SU-DHL-6 (cell line): ENCODE measurements around the gene ICAM4.

Experiments
- EZH2phosphoT487 ChIP-seq: fragments of 200-600 bp; sonication (generic), shearing (Covaris generic); conservative IDR thresholded peaks from 2 replicates; pipeline ENCODE4 v1.6.1; 2018; ENCODE audit warnings: mild to moderate bottlenecking, antibody characterized with exemption, low read length, moderate library complexity, mixed read lengths
- TF ChIP-seq, protein P1 (sequence below): fragments of 200-600 bp; sonication (generic); IDR thresholded peaks from one replicate; pipeline ENCODE4 v1.5.1; 2017; ENCODE audit warnings: antibody characterized with exemption, mild to moderate bottlenecking, low read length, moderate library complexity; ENCODE audit not compliant: insufficient read depth, poor library complexity, severe bottlenecking

DNA sequence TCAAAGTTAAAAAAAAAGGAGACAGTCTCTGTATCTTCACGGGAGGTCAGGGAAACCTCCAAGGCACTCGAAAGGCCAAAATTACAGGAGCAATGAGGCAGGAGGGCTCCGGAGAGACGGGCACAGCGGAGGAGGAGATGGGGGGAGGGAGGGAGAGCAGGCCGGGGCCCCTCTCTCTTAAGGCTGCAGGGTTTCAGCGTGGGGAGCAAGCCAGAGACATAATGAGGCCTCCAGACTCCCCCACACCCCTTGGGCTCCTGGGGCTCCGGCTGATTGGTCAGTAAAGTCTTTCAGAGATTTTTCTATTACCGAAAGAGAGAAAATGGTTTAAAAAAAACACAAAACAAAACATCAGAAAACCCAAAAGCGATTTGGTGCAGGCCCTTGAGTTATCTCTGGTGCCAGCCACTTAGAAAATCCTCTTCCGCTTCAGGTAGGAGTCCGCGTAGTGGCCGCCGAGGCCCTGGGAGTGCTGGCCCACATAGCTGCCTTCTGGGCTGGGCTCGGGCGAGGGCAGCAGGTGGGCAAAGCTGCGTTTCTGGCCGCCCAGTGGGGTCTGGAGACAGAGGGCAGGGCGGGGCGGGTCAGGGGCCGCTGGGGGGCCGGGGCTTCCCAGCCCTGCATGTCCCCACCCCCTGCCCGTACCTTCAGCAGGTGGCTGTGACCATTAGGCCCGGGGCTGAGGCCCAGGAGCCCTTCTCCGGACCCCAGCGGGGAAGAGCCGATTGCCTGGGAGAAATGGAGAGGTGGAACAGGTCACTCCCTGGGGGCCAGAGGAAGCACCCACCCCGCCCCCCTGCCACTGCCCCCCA, 30.5 kb downstream of the ICAM4 start:
- TF ChIP-seq, protein P1, sequence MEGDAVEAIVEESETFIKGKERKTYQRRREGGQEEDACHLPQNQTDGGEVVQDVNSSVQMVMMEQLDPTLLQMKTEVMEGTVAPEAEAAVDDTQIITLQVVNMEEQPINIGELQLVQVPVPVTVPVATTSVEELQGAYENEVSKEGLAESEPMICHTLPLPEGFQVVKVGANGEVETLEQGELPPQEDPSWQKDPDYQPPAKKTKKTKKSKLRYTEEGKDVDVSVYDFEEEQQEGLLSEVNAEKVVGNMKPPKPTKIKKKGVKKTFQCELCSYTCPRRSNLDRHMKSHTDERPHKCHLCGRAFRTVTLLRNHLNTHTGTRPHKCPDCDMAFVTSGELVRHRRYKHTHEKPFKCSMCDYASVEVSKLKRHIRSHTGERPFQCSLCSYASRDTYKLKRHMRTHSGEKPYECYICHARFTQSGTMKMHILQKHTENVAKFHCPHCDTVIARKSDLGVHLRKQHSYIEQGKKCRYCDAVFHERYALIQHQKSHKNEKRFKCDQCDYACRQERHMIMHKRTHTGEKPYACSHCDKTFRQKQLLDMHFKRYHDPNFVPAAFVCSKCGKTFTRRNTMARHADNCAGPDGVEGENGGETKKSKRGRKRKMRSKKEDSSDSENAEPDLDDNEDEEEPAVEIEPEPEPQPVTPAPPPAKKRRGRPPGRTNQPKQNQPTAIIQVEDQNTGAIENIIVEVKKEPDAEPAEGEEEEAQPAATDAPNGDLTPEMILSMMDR = no peak
- TF ChIP-seq EZH2phosphoT487 = no peak
